Stimulated activated CD4-positive, alpha-beta T cell treated with anti-CD3 and anti-CD28 coated beads, Interleukin-1b, Interleukin-23, amount 100 ng/mL, for 48 hours (primary cell): ENCODE results near the gene EHD2.
"Not testable (repeated sequence)": the region's sequence is repeated elsewhere in the genome, so short reads cannot be mapped to it uniquely, and the experiment has no call there.

Source experiments
- DNase-seq: peaks from one replicate; pipeline ENCODE4 v3.0.0-alpha.2; 2020

EHD2 gene

DNA sequence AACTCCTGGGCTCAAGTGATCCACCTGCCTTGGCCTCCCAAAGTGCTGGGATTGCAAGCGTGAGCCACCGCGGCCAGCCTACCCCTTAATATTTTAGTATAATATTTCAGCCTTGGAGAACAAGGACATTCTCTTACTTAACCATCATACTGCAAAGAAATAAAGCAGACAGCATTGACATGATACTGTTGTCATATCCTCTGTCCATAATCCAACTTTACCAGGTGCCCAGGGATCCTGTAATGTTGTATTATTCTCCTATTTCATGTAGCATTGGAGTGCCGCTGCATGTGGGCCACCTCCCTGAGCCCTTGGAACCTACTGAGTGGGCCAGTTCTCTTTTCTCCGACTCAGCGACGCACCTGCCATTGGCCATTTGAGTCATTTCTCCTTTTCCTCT is 21.4 kb upstream of the EHD2 start:
- DNase-seq = no peak

DNA sequence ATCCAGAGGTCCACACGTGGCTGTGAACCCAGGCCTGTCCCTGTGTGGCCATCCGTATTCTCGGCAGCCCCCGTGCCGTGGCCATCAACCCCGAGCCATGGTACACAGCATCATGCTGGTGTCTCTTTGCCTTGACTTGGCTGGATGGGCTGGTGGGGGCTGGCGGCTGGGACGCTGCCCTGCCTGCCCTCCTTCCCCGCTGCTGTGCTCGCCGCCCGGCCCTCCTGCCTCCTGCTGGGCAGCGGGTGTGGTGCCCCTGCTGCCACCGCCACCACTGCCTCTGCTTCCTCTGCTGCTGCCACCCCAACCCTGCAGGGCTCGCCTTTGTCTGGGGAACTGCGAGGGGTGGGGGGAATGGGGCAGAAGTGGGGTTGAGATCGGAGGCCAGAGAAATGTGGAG is 19.7 kb upstream of the EHD2 start:
- no peak for DNase-seq

DNA sequence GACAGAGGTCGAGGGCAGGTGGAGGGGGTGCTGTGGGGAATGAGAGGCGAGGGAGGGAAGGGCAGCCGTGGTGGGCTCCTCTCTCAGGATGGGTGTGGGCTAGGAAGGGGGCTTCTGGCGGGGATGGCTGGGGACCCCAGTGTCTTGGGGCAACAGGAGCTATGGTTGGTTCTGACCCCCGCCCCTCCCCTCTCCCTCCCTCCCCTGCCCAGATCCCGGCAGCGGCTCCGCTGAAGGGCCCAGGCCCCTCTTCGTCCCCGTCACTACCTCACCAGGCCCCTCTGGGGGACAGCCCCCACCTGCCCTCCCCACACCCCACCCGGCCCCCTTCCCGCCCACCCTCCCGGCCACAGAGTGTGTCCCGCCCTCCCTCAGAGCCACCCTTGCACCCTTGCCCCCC is 19.3 kb upstream of the EHD2 start:
- DNase-seq = no peak

DNA sequence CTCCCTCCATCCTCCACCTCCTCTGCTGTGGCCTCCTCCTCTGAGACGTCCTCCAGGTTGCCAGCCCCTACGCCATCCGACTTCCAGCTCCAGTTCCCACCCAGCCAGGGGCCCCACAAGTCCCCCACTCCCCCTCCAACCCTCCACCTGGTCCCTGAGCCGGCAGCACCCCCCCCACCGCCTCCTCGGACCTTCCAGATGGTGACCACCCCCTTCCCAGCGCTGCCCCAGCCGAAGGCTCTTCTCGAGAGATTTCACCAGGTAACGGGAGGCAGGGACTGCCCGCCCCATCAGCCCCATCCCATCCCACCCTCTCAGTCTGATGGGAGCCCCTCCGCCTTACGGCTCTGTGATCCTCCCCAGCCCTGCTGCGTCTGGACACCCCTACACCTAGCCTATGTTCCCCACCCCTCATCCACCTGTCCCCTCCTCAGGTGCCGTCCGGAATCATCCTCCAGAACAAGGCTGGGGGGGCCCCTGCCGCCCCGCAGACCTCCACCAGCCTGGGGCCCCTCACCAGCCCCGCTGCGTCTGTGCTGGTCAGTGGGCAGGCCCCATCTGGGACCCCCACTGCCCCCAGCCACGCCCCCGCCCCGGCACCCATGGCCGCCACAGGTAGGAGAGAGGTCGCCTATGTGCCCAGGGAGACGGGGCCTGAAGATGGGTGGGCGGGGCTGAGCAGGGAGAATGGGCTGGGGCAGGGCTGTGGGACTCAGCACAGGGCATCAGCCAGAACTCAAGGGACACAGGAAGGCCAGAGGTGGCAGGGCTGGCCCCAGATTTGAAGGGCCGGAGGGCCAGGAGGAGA is 18.6 kb upstream of the EHD2 start:
- no peak for DNase-seq

DNA sequence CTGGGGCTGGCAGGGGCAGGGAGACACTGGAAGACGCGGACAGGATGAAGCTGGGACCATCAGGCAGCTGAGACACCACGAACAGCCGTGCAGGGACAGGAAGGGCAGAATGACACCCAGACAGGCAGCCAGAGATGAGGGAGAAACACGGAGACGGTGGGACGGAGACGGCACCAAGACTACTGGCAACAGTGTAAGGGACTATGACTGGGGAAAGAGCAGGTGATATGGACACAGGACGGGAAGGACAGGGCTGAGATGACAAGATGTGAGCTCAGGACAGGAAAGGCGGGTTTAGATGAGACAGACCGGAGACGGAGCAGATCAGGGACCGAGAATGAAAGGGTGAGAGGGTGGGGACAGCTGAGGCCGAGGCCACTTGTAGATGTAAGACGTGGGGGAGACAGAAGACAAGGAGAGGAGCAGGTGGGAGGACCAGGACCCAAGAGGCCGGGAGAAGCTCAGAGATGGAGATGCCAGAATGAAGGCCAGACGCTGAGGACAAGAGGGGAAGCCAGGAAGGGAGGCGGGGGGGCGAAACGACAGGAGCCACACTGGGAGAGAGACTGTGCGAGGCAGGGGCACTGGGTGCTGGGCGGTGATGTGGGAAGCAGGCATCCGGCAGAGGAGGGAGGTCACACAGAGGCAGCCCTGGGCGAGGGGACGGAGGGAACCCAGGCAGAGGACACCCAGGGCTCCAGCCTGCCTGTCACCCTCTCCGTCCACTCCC is 17.5 kb upstream of the EHD2 start:
- no peak for DNase-seq

DNA sequence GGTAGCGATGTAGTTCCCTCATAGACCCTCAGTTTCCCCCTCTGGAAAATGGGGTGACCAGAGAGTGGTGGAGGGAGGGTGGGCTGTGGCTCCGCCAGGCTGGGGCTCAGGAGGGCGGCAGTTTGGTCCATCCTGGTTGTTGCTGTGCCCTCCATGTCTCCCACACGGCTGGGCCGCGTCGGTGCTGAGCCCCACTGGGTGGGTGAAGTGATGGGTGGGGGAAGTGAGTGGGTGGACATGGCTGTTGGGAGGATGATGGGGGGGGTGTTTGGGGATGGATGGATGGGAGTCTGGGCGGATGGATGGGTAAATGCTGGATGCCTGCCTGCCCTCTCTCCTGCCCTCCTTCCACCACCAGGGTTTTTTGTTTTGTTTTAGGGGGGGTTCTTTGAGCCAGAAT is 16.6 kb upstream of the EHD2 start:
- DNase-seq = no peak

DNA sequence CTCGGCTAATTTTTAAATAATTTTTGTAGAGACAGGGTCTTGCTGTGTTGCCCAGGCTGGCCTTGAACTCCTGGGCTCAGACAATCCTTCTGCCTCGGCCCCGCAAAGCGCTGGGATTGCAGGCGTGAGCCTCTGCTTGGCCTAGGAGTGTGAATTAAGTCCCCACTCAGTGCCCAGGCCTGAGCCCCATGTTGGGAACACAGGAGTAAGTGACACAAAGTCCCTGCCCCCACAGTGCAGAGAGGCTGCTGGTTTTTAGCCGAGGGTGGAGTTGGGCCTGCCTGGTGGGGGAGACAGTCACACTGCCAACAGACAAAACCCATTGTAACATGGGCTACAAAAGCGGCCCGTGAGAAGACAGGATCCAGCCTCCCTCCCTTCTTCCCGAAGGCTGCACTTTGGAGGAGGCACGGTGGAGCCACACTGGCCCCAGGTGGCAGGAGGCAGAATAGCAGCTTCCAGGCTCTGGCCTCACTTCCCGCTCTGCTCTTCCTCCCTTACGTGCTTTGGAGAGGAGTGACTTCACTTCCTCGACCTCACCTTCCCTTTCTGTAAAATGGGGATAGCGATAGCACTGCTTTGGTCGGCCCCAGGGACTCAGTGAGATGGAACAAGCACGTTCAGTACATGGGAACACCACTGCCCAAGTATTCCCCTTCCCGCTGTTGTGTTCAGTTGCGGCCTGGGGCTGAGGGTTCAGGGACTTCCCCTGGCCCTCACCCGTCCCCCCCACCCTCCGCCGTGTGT is 15.2 kb upstream of the EHD2 start:
- DNase-seq = peak; percentile 58

DNA sequence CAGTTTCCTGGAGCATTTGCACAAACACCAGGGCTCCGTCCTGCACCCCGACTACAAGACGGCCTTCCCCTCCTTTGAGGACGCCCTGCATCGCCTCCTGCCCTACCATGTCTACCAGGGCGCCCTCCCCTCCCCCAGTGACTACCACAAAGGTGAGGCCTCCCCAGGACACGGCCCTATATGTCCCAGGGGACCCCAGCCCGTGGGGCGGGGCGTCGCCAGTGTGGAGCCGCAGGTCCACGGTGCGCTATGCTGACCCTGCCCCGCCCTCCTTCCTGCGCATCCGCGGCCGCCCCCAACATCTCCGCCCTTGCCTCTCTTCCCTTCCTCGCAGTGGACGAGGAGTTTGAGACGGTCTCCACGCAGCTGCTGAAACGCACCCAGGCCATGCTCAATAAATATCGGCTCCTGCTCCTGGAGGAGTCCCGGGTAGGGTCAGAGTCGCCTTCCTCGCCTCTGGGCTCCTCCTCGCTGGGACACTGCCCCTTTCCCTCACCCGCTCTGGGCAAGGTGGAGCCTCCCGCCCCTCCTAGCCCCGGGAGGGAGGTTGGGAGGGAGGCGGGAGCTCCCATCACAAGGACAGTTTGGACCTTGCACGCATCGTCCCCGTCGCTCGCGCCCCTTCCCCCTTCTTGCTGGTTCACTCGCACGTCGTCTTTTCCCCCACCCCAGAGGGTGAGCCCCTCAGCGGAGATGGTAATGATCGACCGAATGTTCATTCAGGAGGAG is 14.4 kb upstream of the EHD2 start:
- no peak for DNase-seq

DNA sequence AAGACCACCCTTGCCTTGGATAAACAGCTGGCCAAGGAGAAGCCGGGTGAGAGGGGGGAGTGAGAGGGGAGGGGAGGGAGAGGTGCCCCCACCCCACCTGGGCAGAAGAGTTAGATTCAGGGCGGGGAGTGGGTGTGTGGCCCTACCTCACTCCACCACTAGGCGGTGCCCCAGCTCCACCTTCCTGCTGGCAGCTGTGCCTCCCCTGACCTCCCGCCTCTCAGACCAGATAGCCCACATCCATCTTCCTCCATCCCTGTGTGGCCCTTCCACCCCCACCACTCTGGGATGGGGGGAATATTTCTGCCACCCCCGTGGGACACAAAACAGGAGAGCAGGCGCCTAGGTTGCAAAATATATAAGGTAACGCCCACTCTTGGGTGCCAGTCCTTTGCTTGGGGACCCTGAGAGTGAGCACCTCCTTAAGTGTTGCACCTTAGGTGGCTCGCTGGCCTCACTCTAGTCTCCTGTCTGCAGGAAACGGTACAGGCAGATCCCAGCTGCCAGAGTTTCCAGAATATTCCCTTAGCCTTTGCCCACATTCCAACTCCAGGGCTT is 13.8 kb upstream of the EHD2 start:
- DNase-seq = peak; percentile 50

DNA sequence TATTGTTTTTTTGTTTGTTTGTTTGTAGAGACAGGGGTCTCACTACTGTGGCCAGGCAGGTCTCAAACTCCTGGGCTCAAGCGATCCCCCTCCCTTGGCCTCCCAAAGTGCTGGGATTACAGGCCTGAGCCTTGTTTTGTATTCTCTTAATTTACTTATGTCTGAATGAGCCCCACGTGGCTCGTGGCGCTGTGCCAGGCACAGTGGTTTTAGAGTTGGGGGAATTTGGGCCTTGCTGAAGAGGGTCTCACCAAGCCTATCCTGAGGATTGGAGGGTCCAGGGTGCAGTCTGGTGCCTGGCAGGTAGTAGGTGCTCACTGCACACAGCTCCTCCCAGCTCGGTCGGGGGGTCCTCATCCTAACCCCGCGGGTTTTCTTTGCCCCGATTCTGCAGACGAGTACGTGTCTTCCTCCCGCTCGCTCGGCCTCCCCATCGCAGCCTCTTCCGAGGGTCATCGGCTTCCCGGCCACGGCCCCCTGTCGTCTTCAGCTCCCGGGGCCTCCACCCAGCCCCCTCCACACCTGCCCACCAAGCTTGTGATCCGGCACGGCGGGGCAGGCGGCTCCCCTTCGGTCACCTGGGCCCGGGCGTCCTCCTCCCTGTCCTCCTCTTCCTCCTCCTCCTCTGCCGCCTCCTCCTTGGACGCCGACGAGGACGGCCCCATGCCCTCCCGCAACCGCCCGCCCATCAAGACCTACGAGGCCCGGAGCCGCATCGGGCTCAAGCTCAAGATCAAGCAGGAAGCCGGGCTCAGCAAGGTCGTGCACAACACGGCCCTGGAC is 12.1 kb upstream of the EHD2 start:
- no peak for DNase-seq

DNA sequence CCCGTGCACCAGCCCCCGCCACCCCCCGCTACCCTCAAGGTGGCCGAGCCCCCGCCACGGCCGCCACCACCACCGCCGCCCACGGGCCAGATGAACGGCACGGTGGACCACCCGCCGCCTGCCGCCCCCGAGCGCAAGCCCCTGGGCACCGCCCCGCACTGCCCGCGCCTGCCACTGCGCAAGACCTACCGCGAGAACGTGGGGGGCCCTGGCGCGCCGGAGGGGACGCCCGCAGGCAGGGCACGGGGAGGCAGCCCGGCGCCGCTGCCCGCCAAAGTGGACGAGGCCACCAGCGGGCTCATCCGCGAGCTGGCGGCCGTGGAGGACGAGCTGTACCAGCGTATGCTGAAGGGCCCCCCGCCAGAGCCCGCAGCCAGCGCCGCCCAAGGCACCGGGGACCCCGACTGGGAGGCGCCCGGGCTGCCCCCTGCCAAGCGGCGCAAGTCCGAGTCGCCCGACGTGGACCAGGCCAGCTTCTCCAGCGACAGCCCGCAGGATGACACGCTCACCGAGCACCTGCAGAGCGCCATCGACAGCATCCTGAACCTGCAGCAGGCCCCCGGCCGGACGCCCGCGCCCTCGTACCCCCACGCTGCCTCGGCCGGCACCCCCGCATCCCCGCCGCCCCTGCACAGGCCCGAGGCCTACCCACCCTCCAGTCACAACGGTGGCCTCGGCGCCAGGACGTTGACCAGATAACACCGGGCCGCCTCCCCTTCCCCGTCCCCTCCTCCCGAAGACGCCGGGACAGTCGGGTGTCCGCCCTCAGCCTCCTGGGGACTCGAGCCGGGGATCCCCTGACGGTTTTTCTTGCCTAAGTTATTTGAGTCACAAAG is 11.3 kb upstream of the EHD2 start:
- no peak for DNase-seq

DNA sequence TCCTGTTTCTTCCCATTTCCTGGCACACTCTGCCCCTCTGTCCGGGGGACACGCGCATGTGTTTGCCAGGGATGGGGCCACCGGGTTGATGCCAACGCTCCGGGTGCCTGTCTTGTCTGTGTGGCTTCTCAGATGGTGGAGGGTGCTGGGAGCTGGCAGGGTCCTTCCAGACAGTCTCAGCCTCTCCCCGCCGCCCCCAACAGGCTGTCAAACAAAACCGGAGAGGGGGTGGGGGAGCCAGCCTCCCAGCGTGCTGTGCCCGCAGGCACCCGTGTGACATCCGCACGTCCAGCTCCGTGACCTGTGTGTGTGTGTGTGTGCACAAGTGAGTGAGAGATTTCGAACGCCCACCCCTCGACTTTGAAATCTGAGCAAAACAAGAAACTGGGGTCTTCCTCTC is 10.6 kb upstream of the EHD2 start:
- no peak for DNase-seq

DNA sequence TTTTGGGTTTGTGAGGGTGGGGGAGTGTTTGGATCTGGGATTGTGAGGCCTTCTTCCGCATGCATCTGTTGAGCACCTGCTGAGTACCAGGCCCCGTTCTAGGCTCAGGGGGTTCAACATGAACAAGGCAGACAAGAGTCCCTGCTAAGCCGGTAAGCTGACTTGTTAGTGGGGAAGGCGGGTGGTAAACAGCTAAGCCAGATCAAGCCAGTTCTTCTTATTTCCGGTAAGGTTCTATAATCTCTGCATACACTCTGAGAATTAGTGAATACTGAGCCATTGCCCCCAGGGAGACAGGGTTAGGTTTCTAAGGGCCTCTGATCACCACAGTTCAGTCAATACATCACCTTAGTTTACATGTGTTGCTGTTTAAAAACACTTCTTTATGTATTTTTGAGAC is 9.9 kb upstream of the EHD2 start:
- DNase-seq = no peak

DNA sequence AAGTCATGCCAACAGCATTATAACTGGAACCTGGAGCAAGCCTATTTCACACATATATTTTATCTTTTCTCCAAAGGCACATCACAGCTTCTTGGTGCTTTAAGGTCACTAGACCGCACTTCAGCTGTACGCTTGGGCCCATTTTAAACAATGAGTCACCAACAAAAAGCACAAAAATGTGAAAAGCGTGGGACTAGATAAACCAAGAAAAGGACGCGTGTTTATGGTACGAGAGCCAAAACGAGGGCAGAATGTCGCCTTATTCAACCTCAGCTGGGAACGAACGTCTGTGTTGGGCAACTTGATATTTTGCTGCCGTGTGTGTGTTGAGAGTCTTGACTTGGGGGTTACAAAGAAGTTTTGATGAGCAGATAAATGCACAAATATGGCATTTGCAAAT is 9.2 kb upstream of the EHD2 start:
- DNase-seq = no peak

DNA sequence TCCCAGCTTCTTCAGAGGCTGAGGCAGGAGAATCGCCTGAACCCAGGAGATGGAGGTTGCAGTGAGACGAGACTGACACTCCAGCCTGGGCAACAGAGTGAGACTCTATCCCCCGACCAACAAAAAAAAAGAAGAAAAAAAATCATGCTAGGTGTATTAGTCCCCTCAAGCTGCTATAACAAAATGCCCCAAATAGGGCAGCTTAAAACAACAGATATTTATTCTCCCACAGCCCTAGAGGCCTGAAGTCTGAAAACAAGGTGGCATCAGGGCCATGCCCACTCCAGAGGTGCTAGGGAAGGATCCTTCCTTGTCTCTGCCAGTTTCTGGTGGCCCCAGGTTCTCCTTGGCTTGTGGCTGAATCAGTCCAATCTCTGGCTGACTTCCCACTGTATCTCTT is 8.6 kb upstream of the EHD2 start:
- no peak for DNase-seq

DNA sequence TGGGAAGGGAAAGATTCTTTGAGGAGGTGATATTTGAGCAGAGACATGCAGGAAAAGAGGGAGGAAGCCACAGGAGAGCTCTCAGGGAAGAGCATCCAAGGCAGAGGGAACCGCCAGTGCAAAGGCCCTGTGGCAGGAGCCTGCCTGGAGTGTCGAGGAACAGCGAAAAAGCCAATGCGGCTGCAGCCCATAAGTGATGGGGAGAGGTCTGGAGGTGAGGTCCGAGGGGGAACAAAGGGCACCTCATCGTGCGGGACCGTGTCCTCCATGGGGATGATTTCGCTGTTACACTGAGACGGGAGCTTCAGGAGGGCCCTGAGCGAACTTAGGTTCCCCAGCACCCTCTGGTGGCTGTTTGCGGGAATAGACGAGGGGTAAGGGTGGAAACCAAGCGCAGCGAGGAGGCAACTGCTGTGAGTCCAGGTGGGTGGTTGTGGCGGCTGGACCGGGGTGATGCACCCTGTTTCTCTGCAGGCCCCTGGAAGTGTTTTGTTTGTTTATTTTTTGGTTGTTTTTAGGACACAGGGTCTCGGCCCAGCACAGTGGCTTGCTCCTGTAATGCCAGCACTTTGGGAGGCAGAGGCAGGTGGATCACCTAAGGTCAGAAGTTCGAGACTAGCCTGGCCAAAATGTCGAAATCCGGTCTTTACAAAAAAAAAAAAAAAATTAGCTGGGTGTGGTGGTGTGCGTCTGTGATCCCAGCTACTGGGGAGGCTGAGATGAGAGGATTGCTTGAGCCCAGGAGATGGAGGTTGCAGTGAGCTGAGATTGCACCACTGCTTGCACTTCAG is 5.9 kb upstream of the EHD2 start:
- DNase-seq = peak; percentile 83

DNA sequence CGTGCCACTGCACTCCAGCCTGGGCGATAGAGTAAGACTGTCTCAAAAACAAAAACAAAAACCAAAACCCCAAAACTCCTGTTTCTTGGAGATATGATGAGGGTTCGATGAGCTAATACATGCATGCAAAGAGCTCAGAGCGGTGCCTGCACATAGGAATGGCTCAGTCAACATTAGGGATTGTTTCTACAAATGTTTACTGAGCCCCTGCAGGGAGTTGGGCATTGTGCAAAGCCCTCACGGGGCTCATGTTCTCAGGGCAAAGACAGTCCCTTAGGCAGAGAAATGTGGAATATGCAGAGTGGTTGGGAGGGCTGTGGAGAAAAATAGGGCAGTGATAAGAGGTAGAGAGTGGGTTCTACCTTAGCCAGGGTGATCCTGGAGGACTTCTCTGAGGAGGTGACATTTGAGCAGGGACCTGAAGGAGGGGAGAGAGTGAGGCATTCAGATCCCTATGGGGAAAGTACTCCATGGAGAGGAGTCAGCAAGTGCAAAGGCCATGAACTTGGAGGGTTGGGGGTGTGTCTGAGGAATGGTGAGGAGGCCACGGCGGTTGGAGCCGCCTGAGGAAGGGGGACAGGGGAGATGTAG is 1.5 kb upstream of the EHD2 start:
- DNase-seq = no peak

DNA sequence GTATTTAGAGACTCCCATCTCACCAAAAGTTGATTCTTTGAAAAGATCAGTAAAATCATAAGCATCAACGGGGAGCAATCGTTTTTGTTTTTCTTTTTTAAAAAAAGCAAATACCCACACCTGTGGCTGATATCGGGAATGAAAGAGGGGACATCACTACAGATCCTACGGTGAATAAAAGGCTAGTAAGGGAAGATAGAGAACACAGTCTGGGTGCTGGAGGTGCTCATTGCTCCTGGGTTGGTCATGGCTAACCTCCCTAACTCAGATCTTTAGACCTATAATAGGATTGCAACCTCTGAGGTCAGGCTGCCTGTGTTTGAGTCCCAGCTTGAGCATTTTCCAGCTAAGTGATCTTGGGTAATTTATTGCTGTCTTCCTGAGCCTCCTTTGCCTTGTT is 1.1 kb downstream of the EHD2 start:
- DNase-seq = no peak

DNA sequence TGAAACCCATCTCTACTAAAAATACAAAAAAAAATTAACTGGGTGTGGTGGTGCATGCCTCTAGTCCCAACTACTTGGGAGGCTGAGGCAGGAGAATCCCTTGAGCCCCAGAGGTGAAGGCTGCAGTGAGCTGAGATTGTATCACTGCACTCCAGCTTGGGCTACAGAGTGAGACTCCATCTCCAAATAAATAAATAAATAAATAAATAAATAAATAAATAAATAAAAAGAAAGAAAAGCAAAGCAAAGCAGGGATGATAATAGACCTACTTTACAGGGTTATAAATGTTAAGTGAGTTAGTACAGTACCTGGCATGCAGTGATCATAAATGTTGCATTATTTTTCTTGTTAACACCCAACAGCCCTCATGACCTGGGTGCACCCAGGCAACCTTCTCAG is 1.6 kb downstream of the EHD2 start:
- DNase-seq = not testable (repeated sequence)
